GM10266 (cell line): ENCODE measurements around the gene IL1RAPL1.

Experiments
- DNase-seq: peaks from one replicate; pipeline ENCODE4 v3.0.0; 2012; ENCODE audit errors: extremely low spot score
- CTCF ChIP-seq: IDR thresholded peaks from 2 replicates; pipeline ENCODE4 v1.5.1; 2012; ENCODE audit warnings: mild to moderate bottlenecking, low read depth; ENCODE audit not compliant: control insufficient read depth, insufficient read depth; ENCODE audit errors: missing control alignments

Gene IL1RAPL1

GRCh38 chrX:28969126-28969525 is 381.9 kb downstream of the IL1RAPL1 start:
- DNase-seq: no peak
- TF ChIP-seq CTCF: no peak

GRCh38 chrX:28979877-28980276 is 392.6 kb downstream of the IL1RAPL1 start:
- no peak for DNase-seq
- TF ChIP-seq CTCF: no peak

GRCh38 chrX:28981952-28982351 is 394.7 kb downstream of the IL1RAPL1 start:
- no peak for TF ChIP-seq CTCF
- DNase-seq: peak; percentile 1

GRCh38 chrX:28988246-28988645 is 401.0 kb downstream of the IL1RAPL1 start:
- no peak for TF ChIP-seq CTCF
- no peak for DNase-seq

GRCh38 chrX:28997706-28998463 is 410.6 kb downstream of the IL1RAPL1 start:
- no peak for DNase-seq

GRCh38 chrX:28998609-28999135 is 411.4 kb downstream of the IL1RAPL1 start:
- no peak for TF ChIP-seq CTCF
- no peak for DNase-seq

More at GRCh38 chrX:28997706-28998463, 410.6 kb downstream of the IL1RAPL1 start:
- TF ChIP-seq CTCF: no peak

- DNase-seq: no peak
- TF ChIP-seq CTCF: no peak
Observed at GRCh38 chrX:29012867-29013266, 425.6 kb downstream of the IL1RAPL1 start.
